Superior temporal gyrus (tissue), 1 donor: ENCODE measurements around the gene RCC2.

Source experiments
- DNase-seq: peaks from one replicate; pipeline ENCODE4 v3.0.0-alpha.2; 2016; ENCODE audit errors: extremely low spot score

Gene RCC2

DNA sequence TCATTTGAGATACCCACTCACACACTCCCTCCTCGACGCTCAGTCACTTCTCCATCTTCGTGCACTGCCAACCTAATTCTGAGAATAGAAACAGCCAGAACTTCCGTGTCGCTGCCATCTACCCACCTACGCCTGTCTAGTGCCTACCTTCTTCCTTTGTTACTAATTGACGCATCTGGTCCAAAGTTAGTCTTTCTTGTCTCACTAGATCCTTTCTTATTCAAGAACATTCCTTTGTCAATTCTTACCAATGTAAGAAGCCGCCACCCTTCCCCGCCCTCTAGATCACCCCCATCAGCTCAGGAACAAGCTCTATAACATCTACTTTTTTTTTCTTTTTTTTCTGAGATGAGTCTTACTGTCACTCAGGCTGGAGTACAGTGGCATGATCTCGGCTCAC, 63.8 kb downstream of the RCC2 start:
- DNase-seq: no peak

DNA sequence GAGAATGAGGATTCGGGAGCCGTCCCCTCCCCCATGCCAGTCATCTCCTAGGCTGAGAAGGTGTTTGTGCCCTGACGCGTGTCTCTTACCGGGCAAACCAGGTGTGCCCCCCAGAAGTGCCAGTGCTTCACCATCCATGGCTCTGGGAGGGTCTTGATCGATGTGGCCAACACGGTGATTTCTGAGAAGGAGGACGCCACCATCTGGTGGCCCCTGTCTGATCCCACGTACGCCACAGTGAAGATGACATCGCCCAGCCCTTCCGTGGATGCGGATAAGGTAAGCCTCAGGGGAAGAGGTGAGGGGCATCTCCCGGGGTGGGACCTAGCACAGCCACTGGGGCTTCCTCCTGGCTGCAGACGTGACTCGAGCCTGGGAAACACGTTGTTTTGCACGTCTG, 66.5 kb downstream of the RCC2 start:
- DNase-seq: no peak

- DNase-seq: no peak
These were observed 67.6 kb downstream of the RCC2 start, which contains the start of gene PADI6 for GRCh38 chr1:17371896-17372295. PADI6 (plus strand) TSS chr1:17372196; CDS start chr1:17372246, 50 bp downstream.

DNA sequence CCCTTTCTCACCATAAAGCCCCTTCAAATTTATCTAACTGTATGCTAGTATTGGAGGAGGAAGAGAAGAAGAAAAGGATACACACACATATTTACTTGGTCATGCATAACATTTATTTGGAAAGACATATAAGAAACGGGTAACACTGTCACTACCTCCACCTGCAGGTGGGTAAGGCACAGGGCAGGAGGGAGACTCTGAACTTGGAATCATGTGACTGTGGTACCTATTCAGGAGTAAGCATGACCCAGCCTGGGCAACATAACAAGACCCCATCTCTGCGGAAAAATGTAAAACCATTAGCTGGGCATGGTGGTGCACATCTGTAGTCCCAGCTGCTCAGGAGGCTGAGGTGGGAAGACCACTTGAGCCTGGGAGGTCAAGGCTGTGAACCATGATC, 68.9 kb downstream of the RCC2 start:
- DNase-seq: no peak

- DNase-seq: no peak
These were observed 70.0 kb downstream of the RCC2 start for GRCh38 chr1:17369466-17369865.

DNA sequence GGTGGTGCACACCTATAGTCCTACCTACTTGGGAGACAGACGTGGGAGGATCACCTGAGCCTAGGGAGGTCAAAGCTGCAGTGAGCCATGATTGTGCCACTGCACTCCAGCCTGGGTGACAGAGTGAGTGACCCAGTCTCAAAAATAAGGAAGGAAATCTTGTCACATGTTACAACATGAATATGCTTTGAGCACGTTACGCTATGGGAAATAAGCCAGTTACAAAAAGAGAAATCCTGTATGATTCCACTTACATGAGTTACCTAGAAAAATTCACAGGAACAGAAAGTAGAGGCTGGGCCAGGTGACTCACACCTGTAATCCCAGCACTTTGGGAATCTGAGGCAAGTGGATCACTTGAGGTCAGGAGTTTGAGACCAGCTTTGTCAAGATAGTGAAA, 74.2 kb downstream of the RCC2 start:
- no peak for DNase-seq

GRCh38 chr1:17363771-17364170, 75.7 kb downstream of the RCC2 start:
- DNase-seq: no peak

DNA sequence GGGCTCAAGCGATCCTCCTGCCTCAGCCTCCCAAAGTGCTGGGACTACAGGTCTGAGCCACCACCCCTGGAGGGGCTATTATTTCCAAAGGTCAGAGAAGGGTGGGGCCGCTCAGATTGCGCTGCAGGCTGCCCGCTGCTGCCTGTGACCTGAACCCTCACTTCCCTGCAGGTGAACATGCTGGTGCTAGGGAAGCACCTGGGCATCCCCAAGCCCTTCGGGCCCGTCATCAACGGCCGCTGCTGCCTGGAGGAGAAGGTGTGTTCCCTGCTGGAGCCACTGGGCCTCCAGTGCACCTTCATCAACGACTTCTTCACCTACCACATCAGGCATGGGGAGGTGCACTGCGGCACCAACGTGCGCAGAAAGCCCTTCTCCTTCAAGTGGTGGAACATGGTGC, 76.1 kb downstream of the RCC2 start:
- no peak for DNase-seq

DNA sequence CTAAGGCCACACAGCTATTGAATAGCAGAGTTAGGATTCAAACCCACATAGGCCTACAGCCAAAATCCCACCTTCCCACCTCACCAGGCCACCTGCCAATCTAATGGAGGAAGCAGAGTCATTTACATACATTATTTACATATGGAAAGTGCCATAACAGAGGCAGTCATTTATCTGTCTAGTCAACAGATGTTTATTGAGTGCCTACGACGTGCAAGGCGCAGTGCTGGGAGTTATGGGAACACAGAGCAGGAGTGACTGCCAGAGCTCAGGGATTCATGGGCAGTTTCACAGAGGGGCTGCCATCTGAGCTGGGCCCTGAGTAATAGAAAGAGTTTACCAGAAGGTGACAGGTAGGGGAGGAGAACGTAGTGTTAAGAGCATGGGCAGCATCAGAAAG, 77.8 kb downstream of the RCC2 start:
- DNase-seq: no peak

DNA sequence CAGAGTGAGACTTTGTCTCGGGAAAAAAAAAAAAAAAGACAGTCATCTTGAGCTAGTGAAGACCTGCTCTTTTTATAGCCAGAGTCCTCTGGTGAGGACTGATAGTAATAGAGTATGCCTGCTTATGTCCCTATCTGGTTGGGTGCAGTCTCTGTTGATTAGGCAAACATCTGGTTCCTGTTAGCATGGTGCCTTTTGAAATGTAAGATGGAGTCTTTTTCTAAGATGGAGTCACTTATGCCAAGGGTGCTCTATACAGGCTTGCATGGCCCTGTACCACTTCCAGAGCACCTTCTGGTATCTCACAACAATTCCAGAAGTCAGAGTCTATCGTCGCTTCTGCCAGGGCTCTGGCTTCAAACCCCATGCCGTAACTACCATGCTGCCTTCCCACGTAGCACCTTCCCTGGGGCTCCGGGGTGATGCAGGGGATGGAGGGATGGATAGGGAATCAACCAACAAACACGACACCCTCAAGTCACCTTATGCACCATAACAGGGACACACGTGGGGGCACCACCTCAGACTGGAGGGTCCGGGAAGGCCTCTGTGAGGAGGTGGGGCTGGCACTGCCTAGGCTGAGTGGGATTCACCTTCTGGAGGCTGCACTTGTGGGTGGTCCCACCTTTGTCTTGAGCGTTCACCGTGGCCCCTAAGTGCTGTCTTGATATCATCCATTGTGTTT, 79.1 kb downstream of the RCC2 start:
- no peak for DNase-seq

DNA sequence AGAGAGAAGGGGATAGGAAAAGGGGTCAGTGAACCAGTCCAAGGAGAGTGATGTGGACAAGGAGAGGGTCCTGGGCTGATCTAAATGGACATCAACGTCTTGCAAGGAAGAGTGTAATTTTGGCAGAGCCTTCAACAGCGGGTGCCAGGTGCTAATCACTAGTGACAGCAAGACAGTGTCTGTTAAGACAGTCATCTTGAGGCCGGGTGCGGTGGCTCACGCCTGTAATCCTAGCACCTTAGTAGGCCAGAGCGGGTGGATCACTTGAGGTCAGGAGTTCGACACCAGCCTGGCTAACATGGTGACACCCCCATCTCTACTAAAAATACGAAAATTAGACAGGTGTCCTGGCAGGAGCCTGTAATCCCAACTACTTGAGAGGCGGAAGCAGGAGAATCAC, 79.7 kb downstream of the RCC2 start:
- no peak for DNase-seq

- DNase-seq: no peak
These were observed 80.4 kb downstream of the RCC2 start for GRCh38 chr1:17359031-17359430.

DNA sequence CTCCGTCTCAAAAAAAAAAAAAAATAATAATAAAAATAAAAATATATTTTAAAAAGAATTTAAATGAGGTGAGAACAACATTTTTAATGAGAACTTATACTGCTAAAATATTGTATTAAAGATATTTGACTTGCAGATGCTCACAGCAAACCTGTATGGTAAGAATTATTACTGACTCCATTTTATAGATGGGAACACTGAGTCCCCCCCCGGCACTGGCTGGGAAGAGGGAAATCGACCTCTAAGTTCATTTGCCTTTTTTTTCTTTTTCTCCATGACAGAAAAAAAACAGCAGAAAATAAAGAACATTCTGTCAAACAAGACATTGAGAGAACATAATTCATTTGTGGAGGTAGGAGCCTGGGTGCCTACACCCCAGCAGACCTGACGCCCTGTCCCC, 80.9 kb downstream of the RCC2 start:
- DNase-seq: no peak
